ENCODE measurements around the gene AMER2. TPM values are rescaled to one million over a fixed set of nuclear protein-coding genes. Genes with fewer than 3 reads are reported as not detected.

AMER2 gene
- total and polyA plus RNA-seq, 3 donors from 2014 or later: 1.5 to 2.9 (median 2.3) TPM

DNA sequence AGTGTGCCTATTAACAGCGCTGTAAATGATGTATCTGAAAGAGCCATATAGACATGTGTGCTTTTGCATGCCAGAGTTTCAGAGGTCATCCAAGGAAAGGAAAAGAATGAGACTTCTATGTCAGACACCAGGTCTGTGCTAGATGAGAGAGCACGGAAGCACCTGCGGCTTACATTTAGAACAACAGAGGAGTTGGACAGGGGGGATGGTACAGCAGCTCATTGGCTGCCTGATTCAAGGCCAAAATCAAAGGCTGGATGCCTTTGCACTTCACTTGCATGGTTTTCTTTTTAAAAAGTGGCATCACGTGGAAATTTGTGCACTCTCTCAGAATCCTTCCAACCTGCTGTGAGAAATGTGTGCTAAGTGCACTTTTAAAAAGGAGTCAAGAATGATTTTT, 32.8 kb upstream of the AMER2 start:
- Histone ChIP-seq H3K36me3 (ENCODE audit: low read depth, missing control alignments) (no peaks in the 10 kb centered on the region), H3K4me3 (no peak overlapping the region), H3K27me3 (no peaks in the 10 kb centered on the region), H3K4me1 (no peaks in the 10 kb centered on the region), H3K9me3 (no peaks in the 10 kb centered on the region), H3K27ac (no peak overlapping the region)
- WGBS, 2 donors: 77% methylated on average over 4 of the region's 4 CpGs
- no peak for DNase-seq
- no peak for TF ChIP-seq POLR2A (IDR thresholded peaks at IDR 0.05)
- TF ChIP-seq, protein P1, sequence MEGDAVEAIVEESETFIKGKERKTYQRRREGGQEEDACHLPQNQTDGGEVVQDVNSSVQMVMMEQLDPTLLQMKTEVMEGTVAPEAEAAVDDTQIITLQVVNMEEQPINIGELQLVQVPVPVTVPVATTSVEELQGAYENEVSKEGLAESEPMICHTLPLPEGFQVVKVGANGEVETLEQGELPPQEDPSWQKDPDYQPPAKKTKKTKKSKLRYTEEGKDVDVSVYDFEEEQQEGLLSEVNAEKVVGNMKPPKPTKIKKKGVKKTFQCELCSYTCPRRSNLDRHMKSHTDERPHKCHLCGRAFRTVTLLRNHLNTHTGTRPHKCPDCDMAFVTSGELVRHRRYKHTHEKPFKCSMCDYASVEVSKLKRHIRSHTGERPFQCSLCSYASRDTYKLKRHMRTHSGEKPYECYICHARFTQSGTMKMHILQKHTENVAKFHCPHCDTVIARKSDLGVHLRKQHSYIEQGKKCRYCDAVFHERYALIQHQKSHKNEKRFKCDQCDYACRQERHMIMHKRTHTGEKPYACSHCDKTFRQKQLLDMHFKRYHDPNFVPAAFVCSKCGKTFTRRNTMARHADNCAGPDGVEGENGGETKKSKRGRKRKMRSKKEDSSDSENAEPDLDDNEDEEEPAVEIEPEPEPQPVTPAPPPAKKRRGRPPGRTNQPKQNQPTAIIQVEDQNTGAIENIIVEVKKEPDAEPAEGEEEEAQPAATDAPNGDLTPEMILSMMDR (IDR thresholded peaks at IDR 0.05): no peak
- intact Hi-C loops (cut with DNase I; ENCODE audit: low total_unique reads): no loop called here

DNA sequence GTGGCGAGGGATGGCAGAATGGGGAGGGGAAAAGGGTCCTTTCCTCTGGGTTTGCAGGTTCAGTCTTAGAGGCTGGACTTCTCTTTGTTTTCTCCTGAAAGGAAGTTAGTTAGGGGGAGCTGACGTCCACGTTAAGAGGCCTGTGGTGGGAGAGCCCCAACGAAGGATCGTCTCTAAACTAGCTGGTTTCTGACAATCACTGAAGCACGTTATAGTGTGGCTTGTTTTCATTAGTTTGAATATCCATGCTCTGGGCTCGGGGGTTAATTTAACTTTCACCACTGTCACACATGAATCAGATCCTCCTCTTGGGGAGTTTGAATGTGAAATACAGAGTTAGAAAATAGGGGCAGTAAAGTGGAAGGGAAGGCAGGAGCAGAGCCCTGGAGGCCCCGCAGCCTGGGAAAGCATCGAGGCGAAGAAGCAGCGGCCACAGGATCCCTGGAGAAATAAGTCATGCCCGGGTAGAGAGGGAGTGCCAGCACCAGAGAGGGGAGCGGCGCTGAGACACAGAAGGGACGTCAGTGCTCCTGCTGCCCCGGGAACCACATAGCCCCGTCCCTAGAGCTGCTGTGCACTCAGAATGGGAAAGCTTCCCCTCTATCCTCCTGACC, 31.1 kb upstream of the AMER2 start:
- Histone ChIP-seq H3K36me3 (ENCODE audit: low read depth, missing control alignments) (no peaks in the 10 kb centered on the region), H3K27me3 (no peaks in the 10 kb centered on the region), H3K4me1 (no peaks in the 10 kb centered on the region), H3K27ac (no peak overlapping the region), H3K4me3 (no peak overlapping the region), H3K9me3 (no peaks in the 10 kb centered on the region)
- no peak for DNase-seq
- 50 to 55% methylated on average over 17 of the region's 17 CpGs for WGBS, 2 donors
- TF ChIP-seq, protein P1 (IDR thresholded peaks at IDR 0.05): no peak
- TF ChIP-seq POLR2A (IDR thresholded peaks at IDR 0.05): no peak
- intact Hi-C loops (cut with DNase I; ENCODE audit: low total_unique reads): no loop called here

DNA sequence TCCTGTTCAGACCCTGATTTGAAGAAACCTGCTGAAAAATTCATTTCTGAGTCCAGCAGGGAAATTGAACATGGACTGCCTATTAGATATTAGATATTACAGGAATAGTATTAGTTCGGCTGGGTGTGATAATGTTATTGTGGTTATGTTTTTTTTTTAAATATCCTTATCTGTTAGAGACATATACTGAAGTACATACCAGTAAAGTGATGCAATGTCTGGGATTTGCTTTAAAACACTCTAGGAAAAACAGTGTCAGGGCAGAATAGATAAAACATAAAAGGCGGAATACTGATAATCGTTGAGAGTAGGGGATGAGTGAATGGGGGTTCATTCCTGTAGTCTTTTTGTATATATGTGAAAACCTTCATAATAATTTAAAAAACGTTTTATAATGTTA, 28.7 kb upstream of the AMER2 start:
- Histone ChIP-seq H3K27ac (no peak overlapping the region), H3K4me1 (no peaks in the 10 kb centered on the region), H3K36me3 (ENCODE audit: low read depth, missing control alignments) (no peaks in the 10 kb centered on the region), H3K9me3 (no peaks in the 10 kb centered on the region), H3K27me3 (no peaks in the 10 kb centered on the region), H3K4me3 (no peak overlapping the region)
- WGBS, 2 donors: 55 to 66% methylated on average over 4 of the region's 4 CpGs
- TF ChIP-seq, protein P1 (IDR thresholded peaks at IDR 0.05): no peak
- no peak for TF ChIP-seq POLR2A (IDR thresholded peaks at IDR 0.05)
- intact Hi-C loops (cut with DNase I; ENCODE audit: low total_unique reads): no loop called here
- DNase-seq: no peak

DNA sequence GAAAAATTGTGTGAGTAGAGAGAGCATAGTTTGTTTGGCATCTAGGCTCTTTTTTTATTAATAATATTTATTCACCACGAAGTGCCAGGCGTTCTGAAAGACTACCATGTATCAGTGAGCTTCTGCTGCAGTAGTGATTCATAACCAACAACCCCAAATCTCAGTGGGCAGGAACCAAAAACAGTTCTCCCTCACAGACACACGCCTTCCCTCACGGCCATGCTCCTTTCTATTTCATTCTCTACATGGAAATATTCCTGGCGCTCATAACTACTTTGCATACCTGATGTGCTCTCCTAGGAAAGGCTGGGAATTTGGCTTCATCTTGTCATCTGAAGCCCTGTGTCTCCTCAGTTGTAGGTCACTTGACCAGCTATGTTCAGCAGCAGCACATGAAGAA, 26.6 kb upstream of the AMER2 start:
- no peaks in the 10 kb centered on the region for H3K27me3 ChIP-seq
- intact Hi-C loops (cut with DNase I; ENCODE audit: low total_unique reads): no loop called here
- H3K27ac ChIP-seq: no peak overlapping the region
- TF ChIP-seq POLR2A (IDR thresholded peaks at IDR 0.05): no peak
- H3K36me3 ChIP-seq (ENCODE audit: low read depth, missing control alignments): no peaks in the 10 kb centered on the region
- 83 to 88% methylated on average over 5 of the region's 5 CpGs for WGBS, 2 donors
- no peaks in the 10 kb centered on the region for H3K9me3 ChIP-seq
- no peak overlapping the region for H3K4me3 ChIP-seq
- H3K4me1 ChIP-seq: no peaks in the 10 kb centered on the region
- no peak for DNase-seq

DNA sequence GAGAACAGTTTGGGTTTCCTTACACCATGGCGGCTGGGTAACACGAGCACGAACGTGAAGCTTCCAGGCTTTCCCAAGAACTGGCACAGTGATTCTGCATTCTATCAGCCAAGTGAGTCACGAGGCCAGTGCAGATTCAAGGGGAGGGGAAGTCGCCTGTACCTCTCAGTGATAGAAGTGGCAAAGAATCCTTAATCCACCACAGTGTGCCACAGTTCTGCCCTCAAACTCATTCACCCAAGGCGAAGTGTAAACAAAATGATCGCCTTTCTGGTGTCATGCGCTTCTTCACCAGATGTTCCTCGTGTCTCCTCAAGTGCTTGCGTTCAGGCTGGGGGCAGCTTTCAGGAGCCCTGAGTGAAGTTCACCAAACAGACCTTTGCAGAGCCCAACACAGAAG, 24.9 kb upstream of the AMER2 start:
- Histone ChIP-seq H3K27me3 (no peaks in the 10 kb centered on the region), H3K36me3 (ENCODE audit: low read depth, missing control alignments) (no peaks in the 10 kb centered on the region), H3K4me3 (no peak overlapping the region), H3K9me3 (no peaks in the 10 kb centered on the region), H3K27ac (no peak overlapping the region), H3K4me1 (no peaks in the 10 kb centered on the region)
- 86 to 92% methylated on average over 6 to 11 of the region's 11 CpGs for WGBS, 2 donors
- intact Hi-C loops (cut with DNase I; ENCODE audit: low total_unique reads): no loop called here
- no peak for TF ChIP-seq POLR2A (IDR thresholded peaks at IDR 0.05)
- TF ChIP-seq, protein P1 (IDR thresholded peaks at IDR 0.05): no peak
- DNase-seq: no peak

Measured in testis (tissue), 3 donors.